ENCODE data around the gene RSBN1.

RSBN1 gene

DNA sequence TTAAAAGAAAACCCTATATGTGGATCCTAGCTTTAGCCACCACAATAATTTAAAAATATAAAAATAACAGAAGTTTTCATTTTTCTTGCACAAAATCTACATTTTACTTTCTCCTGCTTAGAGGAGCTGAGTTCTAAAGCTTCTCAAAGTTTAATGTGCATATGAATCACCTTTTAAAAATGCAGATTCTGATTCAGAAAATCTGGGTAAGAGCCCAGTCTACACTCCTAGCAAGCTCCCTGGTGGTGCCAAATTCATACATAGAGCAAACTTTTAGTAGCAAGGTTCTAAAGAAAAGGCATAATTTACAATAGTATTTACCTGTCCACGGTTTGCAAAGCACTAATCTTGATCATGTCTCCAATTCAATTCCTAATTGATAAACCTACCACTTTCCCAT is 19.3 kb downstream of the RSBN1 start:
- Histone ChIP-seq H3K4me3 (ENCODE audit: low read depth, low read length) (no peak overlapping the region), H3K36me3 (replicated peaks) (peaks cover 7% of the 10 kb centered on the region), H3K27ac (no peak overlapping the region), H3K27me3 (replicated peaks) (no peaks in the 10 kb centered on the region)
- TF ChIP-seq, protein P1, sequence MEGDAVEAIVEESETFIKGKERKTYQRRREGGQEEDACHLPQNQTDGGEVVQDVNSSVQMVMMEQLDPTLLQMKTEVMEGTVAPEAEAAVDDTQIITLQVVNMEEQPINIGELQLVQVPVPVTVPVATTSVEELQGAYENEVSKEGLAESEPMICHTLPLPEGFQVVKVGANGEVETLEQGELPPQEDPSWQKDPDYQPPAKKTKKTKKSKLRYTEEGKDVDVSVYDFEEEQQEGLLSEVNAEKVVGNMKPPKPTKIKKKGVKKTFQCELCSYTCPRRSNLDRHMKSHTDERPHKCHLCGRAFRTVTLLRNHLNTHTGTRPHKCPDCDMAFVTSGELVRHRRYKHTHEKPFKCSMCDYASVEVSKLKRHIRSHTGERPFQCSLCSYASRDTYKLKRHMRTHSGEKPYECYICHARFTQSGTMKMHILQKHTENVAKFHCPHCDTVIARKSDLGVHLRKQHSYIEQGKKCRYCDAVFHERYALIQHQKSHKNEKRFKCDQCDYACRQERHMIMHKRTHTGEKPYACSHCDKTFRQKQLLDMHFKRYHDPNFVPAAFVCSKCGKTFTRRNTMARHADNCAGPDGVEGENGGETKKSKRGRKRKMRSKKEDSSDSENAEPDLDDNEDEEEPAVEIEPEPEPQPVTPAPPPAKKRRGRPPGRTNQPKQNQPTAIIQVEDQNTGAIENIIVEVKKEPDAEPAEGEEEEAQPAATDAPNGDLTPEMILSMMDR (IDR thresholded peaks at IDR 0.05; ENCODE audit: low read depth, low read length, missing control alignments) = no peak
- no peak for DNase-seq
- in situ Hi-C loops (cut with HindIII; ENCODE audit: low pct_ligation_motif_present, low sequenced_read_pairs) = no loop called here

DNA sequence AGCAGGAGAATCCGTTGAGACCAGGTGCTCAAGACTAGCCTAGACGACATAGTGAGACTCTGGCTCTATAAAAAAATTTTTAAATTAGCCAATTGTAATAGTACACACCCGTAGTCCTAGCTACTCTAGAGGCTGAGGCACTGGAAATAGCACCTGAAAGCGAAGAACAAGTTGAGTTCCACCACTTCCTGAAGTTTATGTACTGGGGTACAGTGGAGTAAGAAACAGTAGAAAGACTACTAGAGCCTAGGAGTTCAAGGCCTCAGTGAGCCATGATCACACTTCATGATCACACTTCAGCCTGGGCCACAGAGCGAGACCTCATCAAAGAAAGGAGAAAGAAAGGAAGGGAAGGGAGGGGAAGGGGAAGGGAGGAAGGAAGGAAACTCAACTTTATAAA is 19.8 kb downstream of the RSBN1 start:
- TF ChIP-seq, protein P1 (IDR thresholded peaks at IDR 0.05; ENCODE audit: low read depth, low read length, missing control alignments) = no peak
- H3K27ac ChIP-seq = no peak overlapping the region
- peaks cover 7% of the 10 kb centered on the region for H3K36me3 ChIP-seq (replicated peaks)
- no peak for DNase-seq
- no peak overlapping the region for H3K4me3 ChIP-seq (ENCODE audit: low read depth, low read length)
- in situ Hi-C loops (cut with HindIII; ENCODE audit: low pct_ligation_motif_present, low sequenced_read_pairs) = no loop called here
- H3K27me3 ChIP-seq (replicated peaks) = no peaks in the 10 kb centered on the region

DNA sequence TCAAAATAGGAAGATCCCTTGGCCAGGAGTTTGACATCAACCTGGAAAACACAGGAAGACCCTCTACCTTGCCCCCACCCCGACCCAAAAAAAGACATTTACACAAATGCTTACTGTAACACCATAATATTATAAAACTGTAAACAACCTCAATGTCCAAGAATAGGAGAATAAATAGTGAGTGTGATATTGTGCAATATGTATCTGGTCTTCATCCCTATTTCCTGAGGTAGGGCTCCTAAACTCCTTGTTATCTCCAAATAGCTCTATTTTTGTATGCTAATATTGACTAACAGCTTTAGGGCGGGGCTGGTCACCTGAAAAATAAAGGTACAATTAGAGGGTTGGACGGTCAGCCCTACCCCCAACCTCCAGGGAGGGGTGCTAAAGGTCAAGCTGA is 23.5 kb downstream of the RSBN1 start:
- H3K27me3 ChIP-seq (replicated peaks) = no peaks in the 10 kb centered on the region
- no peak overlapping the region for H3K27ac ChIP-seq
- no peak for DNase-seq
- TF ChIP-seq, protein P1 (IDR thresholded peaks at IDR 0.05; ENCODE audit: low read depth, low read length, missing control alignments) = no peak
- in situ Hi-C loops (cut with HindIII; ENCODE audit: low pct_ligation_motif_present, low sequenced_read_pairs) = no loop called here
- peaks cover 2% of the 10 kb centered on the region for H3K36me3 ChIP-seq (replicated peaks)
- H3K4me3 ChIP-seq (ENCODE audit: low read depth, low read length) = no peak overlapping the region

DNA sequence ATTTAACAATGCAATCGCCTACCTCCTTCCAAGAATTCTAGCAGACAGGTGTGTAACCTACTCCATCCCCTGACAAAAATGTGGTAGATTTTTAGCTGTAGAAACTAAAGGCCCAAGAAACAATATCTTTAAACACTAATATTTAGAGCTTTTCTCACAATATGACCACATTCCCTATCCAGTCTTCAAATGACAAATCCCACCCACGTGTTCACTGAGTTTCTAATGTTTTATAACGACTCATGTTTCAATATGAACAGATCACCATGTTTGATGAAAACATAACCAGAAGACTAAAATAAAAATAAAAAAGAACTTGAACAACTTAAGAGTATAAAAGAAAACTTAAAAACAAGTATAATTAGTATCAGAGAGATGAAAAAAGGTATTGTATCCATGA is 24.6 kb downstream of the RSBN1 start:
- Histone ChIP-seq H3K27ac (no peak overlapping the region), H3K27me3 (replicated peaks) (no peaks in the 10 kb centered on the region), H3K36me3 (replicated peaks) (peaks cover 2% of the 10 kb centered on the region), H3K4me3 (ENCODE audit: low read depth, low read length) (no peak overlapping the region)
- TF ChIP-seq, protein P1 (IDR thresholded peaks at IDR 0.05; ENCODE audit: low read depth, low read length, missing control alignments) = no peak
- in situ Hi-C loops (cut with HindIII; ENCODE audit: low pct_ligation_motif_present, low sequenced_read_pairs) = no loop called here
- DNase-seq = no peak

DNA sequence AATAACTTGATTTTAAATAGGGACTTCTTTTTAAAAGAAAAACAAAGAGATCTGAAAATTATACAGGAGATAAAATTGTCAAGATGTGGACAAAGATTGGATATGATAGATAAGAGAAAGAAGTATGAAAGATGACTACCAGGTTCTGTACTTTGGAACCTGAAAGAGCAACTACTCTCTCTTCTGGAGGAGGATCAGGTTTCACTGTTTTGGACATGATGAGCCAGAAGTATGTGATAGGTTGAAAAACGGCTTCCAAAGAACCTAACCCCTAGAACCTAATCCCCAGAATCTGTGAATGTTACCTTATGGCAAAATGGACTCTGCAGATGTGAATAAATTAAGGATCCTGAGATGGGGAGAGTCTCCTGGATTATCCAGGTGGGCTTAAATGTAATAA is 26.2 kb downstream of the RSBN1 start:
- Histone ChIP-seq H3K4me3 (ENCODE audit: low read depth, low read length) (no peak overlapping the region), H3K27ac (no peak overlapping the region), H3K27me3 (replicated peaks) (no peaks in the 10 kb centered on the region), H3K36me3 (replicated peaks) (no peaks in the 10 kb centered on the region)
- in situ Hi-C loops (cut with HindIII; ENCODE audit: low pct_ligation_motif_present, low sequenced_read_pairs) = no loop called here
- no peak for DNase-seq
- TF ChIP-seq, protein P1 (IDR thresholded peaks at IDR 0.05; ENCODE audit: low read depth, low read length, missing control alignments) = no peak

DNA sequence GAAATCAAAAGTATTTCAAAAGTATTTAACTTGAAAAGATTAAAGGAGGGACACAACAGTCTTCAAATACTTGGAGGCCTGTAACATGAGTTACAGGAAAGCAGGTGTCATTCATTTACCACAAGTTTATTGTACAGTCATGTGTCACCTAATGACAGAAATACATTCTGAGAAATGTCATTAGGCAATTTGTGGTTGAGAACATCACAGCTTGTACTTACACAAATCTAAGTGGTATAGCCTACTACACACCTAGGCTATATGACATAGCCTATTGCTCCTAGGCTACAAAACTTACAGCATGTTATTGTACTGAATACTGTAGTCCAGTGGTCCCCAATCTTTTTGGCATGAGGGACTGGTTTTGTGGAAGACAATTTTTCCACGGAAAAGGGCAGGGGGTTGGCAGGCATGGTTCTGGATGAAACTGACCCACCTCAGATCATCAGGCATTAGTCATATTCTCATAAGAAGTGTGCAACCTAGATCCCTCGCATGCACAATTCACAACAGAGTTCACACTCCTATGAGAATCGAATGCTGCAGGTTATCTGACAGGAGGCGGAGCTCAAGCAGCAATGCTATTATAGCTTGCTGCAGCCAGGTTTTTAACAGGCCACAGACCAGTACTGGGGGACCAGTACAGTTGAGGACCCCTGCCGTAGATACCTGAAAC is 28.0 kb downstream of the RSBN1 start:
- TF ChIP-seq, protein P1 (IDR thresholded peaks at IDR 0.05; ENCODE audit: low read depth, low read length, missing control alignments) = no peak
- in situ Hi-C loops (cut with HindIII; ENCODE audit: low pct_ligation_motif_present, low sequenced_read_pairs) = no loop called here
- Histone ChIP-seq H3K27ac (no peak overlapping the region), H3K36me3 (replicated peaks) (no peaks in the 10 kb centered on the region), H3K4me3 (ENCODE audit: low read depth, low read length) (no peak overlapping the region), H3K27me3 (replicated peaks) (no peaks in the 10 kb centered on the region)
- no peak for DNase-seq
